CD14-positive monocyte (primary cell): ENCODE results near the gene MACROD2. TPM values are rescaled to one million over a fixed set of nuclear protein-coding genes. Genes with fewer than 3 reads are reported as not detected.

Experiments
- DNase-seq, 3 donors: peaks; one replicate each; pipeline ENCODE4 v3.0.0-alpha.2; 2011 to 2022
- H2AFZ ChIP-seq: 2 replicates; pipeline ENCODE4 v1.6.0; 2012; ENCODE audit warnings: mild to moderate bottlenecking, low read depth, low read length, inconsistent platforms; ENCODE audit not compliant: insufficient read depth, poor library complexity, severe bottlenecking
- H3K27ac ChIP-seq, 2 donors: 1 replicate in 1 of 2; 2 replicates in 1 of 2; pipeline ENCODE4 v1.5.1; 2012 to 2013; ENCODE audit warnings: low read length in 2 of 2, control low read depth in 1 of 2, inconsistent platforms in 1 of 2, low read depth in 1 of 2, mild to moderate bottlenecking in 1 of 2
- H3K27me3 ChIP-seq, 2 donors: one replicate each; pipeline versions ENCODE4 v1.6.0 to v1.6.1; 2011 to 2013; ENCODE audit warnings: low read length in 2 of 2; ENCODE audit not compliant: control insufficient read depth in 2 of 2, insufficient read depth in 2 of 2
- H3K36me3 ChIP-seq, 2 donors: replicated peaks in 1 of 2; 1 replicate in 1 of 2; 2 replicates in 1 of 2; pipeline versions ENCODE4 v1.5.1 to v1.6.1; 2012 to 2013; ENCODE audit warnings: low read length in 2 of 2, control low read depth in 1 of 2, inconsistent platforms in 1 of 2, mild to moderate bottlenecking in 1 of 2; ENCODE audit not compliant: insufficient read depth in 2 of 2, control insufficient read depth in 1 of 2
- H3K4me1 ChIP-seq, 2 donors: 1 replicate in 1 of 2; 2 replicates in 1 of 2; pipeline versions ENCODE4 v1.5.1 to v1.6.1; 2012 to 2013; ENCODE audit warnings: low read length in 2 of 2, control low read depth in 1 of 2, inconsistent platforms in 1 of 2, mild to moderate bottlenecking in 1 of 2, moderate library complexity in 1 of 2; ENCODE audit not compliant: insufficient read depth in 2 of 2, control insufficient read depth in 1 of 2
- H3K4me2 ChIP-seq: replicated peaks from 2 replicates; pipeline ENCODE3; 2012; ENCODE audit warnings: low read length, moderate library complexity, mild to moderate bottlenecking; ENCODE audit not compliant: poor library complexity, severe bottlenecking; ENCODE audit errors: extremely low read depth
- H3K4me3 ChIP-seq, 3 experiments: fragments of 200-600 bp in 1 of 3; sonication (generic) in 1 of 3; replicated peaks in 1 of 3; 1 replicate in 2 of 3; 2 replicates in 1 of 3; pipeline ENCODE4 v1.5.1; 2011 to 2013; ENCODE audit warnings: low read length in 3 of 3, mild to moderate bottlenecking in 3 of 3, control low read depth in 2 of 3, low read depth in 2 of 3, inconsistent platforms in 1 of 3, moderate library complexity in 1 of 3
- H3K79me2 ChIP-seq: 2 replicates; pipeline ENCODE4 v1.6.0; 2012; ENCODE audit warnings: mild to moderate bottlenecking, control low read depth, inconsistent platforms, low read length, moderate library complexity; ENCODE audit not compliant: insufficient read depth
- H3K9ac ChIP-seq: 2 replicates; pipeline ENCODE4 v1.6.0; 2017; ENCODE audit warnings: low read length, mild to moderate bottlenecking; ENCODE audit not compliant: insufficient read depth, poor library complexity, severe bottlenecking
- H3K9me3 ChIP-seq, 2 donors: replicated peaks in 1 of 2; 1 replicate in 1 of 2; 2 replicates in 1 of 2; pipeline versions ENCODE4 v1.5.1 to v1.6.1; 2012 to 2013; ENCODE audit warnings: low read length in 2 of 2, control low read depth in 1 of 2; ENCODE audit not compliant: control insufficient read depth in 1 of 2, insufficient read depth in 1 of 2
- H4K20me1 ChIP-seq: 2 replicates; pipeline ENCODE4 v1.6.0; 2012; ENCODE audit warnings: mild to moderate bottlenecking, low read length, control low read depth, moderate library complexity; ENCODE audit not compliant: insufficient read depth
- H3K27ac Mint-ChIP-seq, 7 donors: one replicate each; pipeline ENCODE4 v1.8.0; 2020; ENCODE audit warnings: mild to moderate bottlenecking in 7 of 7, mixed read lengths in 7 of 7, moderate library complexity in 6 of 7, inconsistent platforms in 2 of 7
- H3K27me3 Mint-ChIP-seq, 3 donors: one replicate each; pipeline ENCODE4 v1.8.0; 2021 to 2022; ENCODE audit warnings: low read depth in 3 of 3, mild to moderate bottlenecking in 3 of 3, mixed read lengths in 3 of 3, moderate library complexity in 3 of 3, inconsistent platforms in 1 of 3
- H3K36me3 Mint-ChIP-seq, 2 donors: one replicate each; pipeline ENCODE4 v1.8.0; 2020; ENCODE audit warnings: mixed read lengths in 2 of 2, inconsistent platforms in 1 of 2, mild to moderate bottlenecking in 1 of 2
- H3K4me1 Mint-ChIP-seq: one replicate; pipeline ENCODE4 v1.8.0; 2020; ENCODE audit warnings: mild to moderate bottlenecking, mixed read lengths
- H3K4me3 Mint-ChIP-seq, 2 donors: one replicate each; pipeline ENCODE4 v1.8.0; 2020; ENCODE audit warnings: mild to moderate bottlenecking in 2 of 2, mixed read lengths in 2 of 2, moderate library complexity in 1 of 2
- H3K9me3 Mint-ChIP-seq, 7 donors: one replicate each; pipeline ENCODE4 v1.8.0; 2020 to 2022; ENCODE audit warnings: mixed read lengths in 7 of 7, mild to moderate bottlenecking in 6 of 7, moderate library complexity in 6 of 7, inconsistent platforms in 2 of 7
- WGBS: methylation state at CpG from one replicate; pipeline ENCODE4 v1.1.5; 2013; ENCODE audit warnings: missing lambda C conversion rate; ENCODE audit not compliant: insufficient coverage; 5-methylcytosine and 5-hydroxymethylcytosine counted together
- intact Hi-C, 2 donors: fragments of 100-400 bp; cut with micrococcal nuclease; formaldehyde crosslinking; loops; one replicate each; pipeline versions ENCODE4 v1.15.0 to v1.15.1; 2023
- polyA plus RNA-seq, 3 donors: library from polyadenylated mRNA; depleted of rRNA in 1 of 3; unstranded in 2 of 3; stranded (reverse) in 1 of 3; fragments of 300-500 nt in 2 of 3; fragments of >200 nt in 1 of 3; fragmentation: Illumina TruSeq in 2 of 3; gene quantifications; 1 replicate in 2 of 3; 2 replicates in 1 of 3; pipeline ENCODE4 v1.2.3, GENCODE V29; 2012 to 2021
- TF ChIP-seq, protein P1 (sequence below): fragments of 200-600 bp; IDR thresholded peaks from one replicate; pipeline ENCODE4 v1.8.0; 2022; ENCODE audit warnings: antibody characterized with exemption, mild to moderate bottlenecking

Gene MACROD2
- polyA plus RNA-seq, 3 donors = 0.23 TPM; not detected in 2

DNA sequence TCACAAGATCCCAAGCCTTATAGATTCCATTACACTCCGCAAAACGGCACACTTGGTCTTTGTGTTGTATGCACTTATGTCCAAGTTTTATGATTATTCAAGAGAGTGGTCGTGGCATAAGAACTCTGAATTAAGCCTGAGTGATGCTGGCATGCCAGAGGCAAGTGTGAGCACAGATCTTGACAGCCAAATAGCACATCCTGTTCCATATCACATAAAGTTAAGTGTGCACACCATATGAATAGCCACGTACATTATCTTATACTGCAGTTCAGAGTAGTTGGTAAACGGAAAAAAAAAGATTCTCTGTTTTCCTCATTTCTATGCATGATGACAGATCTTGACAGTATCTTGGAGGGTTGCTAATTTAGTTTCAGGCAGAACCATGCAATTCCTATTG lies 1069.4 kb downstream of the MACROD2 start:
- Mint-ChIP-seq H3K27me3 (no peaks in the 10 kb centered on the region), H3K36me3 (no peaks in the 10 kb centered on the region), H3K27ac (no peak overlapping the region), H3K4me3 (no peak overlapping the region), H3K9me3 (peaks cover 0 to 20% (median 15%) of the 10 kb centered on the region in 7 donors), H3K4me1 (no peaks in the 10 kb centered on the region)
- Histone ChIP-seq H3K4me1 (no peaks in the 10 kb centered on the region), H3K4me3 (no peak overlapping the region), H3K27me3 (no peaks in the 10 kb centered on the region), H3K9me3 (peaks cover 0 to 8% of the 10 kb centered on the region in 2 donors), H3K36me3 (no peaks in the 10 kb centered on the region), H3K9ac (no peak overlapping the region), H3K27ac (no peak overlapping the region), H3K79me2 (no peaks in the 10 kb centered on the region), H4K20me1 (no peaks in the 10 kb centered on the region), H3K4me2 (no peak overlapping the region), H2AFZ (no peak overlapping the region)
- no peak for DNase-seq
- no CpG with 5 or more reads among the region's 5 CpGs for WGBS
- TF ChIP-seq, protein P1, sequence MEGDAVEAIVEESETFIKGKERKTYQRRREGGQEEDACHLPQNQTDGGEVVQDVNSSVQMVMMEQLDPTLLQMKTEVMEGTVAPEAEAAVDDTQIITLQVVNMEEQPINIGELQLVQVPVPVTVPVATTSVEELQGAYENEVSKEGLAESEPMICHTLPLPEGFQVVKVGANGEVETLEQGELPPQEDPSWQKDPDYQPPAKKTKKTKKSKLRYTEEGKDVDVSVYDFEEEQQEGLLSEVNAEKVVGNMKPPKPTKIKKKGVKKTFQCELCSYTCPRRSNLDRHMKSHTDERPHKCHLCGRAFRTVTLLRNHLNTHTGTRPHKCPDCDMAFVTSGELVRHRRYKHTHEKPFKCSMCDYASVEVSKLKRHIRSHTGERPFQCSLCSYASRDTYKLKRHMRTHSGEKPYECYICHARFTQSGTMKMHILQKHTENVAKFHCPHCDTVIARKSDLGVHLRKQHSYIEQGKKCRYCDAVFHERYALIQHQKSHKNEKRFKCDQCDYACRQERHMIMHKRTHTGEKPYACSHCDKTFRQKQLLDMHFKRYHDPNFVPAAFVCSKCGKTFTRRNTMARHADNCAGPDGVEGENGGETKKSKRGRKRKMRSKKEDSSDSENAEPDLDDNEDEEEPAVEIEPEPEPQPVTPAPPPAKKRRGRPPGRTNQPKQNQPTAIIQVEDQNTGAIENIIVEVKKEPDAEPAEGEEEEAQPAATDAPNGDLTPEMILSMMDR = no peak
- intact Hi-C loops = no loop called here

DNA sequence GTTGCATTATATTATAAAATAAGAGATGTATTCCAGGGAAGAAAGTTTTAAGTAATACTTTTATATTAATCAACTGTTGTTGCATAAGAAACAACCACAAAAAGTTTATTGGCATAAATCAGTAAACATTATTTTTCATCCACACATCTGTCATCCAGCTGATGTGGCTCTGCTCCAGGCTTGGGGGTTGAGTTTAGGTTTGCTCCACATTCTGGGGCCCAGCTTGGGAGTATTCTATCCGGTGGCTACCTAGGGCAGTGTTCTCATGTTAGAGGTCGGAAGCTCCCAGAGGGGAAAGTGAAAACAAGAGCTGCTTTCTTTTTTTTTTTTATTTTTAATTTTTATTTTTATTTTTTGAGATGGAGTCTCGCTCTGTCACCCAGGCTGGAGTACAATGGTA lies 1070.5 kb downstream of the MACROD2 start:
- no peak overlapping the region for H3K27ac Mint-ChIP-seq
- no peak overlapping the region for H3K4me2 ChIP-seq
- peaks cover 0 to 1% (median 0%) of the 10 kb centered on the region in 3 donors for H3K27me3 Mint-ChIP-seq
- H3K9ac ChIP-seq = no peak overlapping the region
- H3K4me1 ChIP-seq = no peaks in the 10 kb centered on the region
- H3K4me1 Mint-ChIP-seq = no peaks in the 10 kb centered on the region
- intact Hi-C loops = no loop called here
- peaks cover 0 to 10% of the 10 kb centered on the region in 2 donors for H3K9me3 ChIP-seq
- no peaks in the 10 kb centered on the region for H3K36me3 Mint-ChIP-seq
- WGBS = 100% methylated on average over 1 of the region's 3 CpGs
- H3K9me3 Mint-ChIP-seq = peaks cover 0 to 20% (median 15%) of the 10 kb centered on the region in 7 donors
- no peak overlapping the region for H2AFZ ChIP-seq
- TF ChIP-seq, protein P1 = no peak
- no peaks in the 10 kb centered on the region for H3K27me3 ChIP-seq
- no peak for DNase-seq
- no peak overlapping the region for H3K27ac ChIP-seq
- no peak overlapping the region for H3K4me3 Mint-ChIP-seq
- no peaks in the 10 kb centered on the region for H3K79me2 ChIP-seq
- H4K20me1 ChIP-seq = no peaks in the 10 kb centered on the region
- no peak overlapping the region for H3K4me3 ChIP-seq
- H3K36me3 ChIP-seq = no peaks in the 10 kb centered on the region
